NCI-H345 treated with DMSO at 0.1 percent for 48 hours (cell line): Measurements from ENCODE around the gene CRYBA2.
A peak's percentile ranks its signal among the peaks of the same experiment; 100 is the strongest.

Experiments used
- DNase-seq: peaks from one replicate; lab custom pipeline; 2025; ENCODE audit not compliant: unreplicated experiment; lab: John Stamatoyannopoulos, UW

The CRYBA2 gene

GRCh38 chr2:219023045-219023605 is 29.9 kb upstream of the CRYBA2 start:
- no peak for DNase-seq

GRCh38 chr2:219022616-219023015 is 29.4 kb upstream of the CRYBA2 start:
- no peak for DNase-seq

- no peak for DNase-seq
These were observed 28.8 kb upstream of the CRYBA2 start for GRCh38 chr2:219022041-219022440.

- no peak for DNase-seq
These were observed 28.4 kb upstream of the CRYBA2 start for GRCh38 chr2:219021591-219021990.

- no peak for DNase-seq
These were observed 27.6 kb upstream of the CRYBA2 start for GRCh38 chr2:219020604-219021365.

GRCh38 chr2:219019436-219019835 is 26.2 kb upstream of the CRYBA2 start:
- DNase-seq: no peak

GRCh38 chr2:219018726-219019125 is 25.5 kb upstream of the CRYBA2 start:
- DNase-seq: no peak

- DNase-seq: no peak
These were observed 25.1 kb upstream of the CRYBA2 start for GRCh38 chr2:219018286-219018685.

- no peak for DNase-seq
These were observed 24.1 kb upstream of the CRYBA2 start for GRCh38 chr2:219017201-219017931.

- no peak for DNase-seq
These were observed 23.5 kb upstream of the CRYBA2 start for GRCh38 chr2:219016721-219017120.

GRCh38 chr2:219010873-219011272 is 17.7 kb upstream of the CRYBA2 start:
- DNase-seq: no peak

GRCh38 chr2:219010162-219010756 is 17.0 kb upstream of the CRYBA2 start:
- DNase-seq: peak; percentile 6

GRCh38 chr2:219009294-219009693 is 16.1 kb upstream of the CRYBA2 start:
- no peak for DNase-seq

- no peak for DNase-seq
These were observed 10.8 kb upstream of the CRYBA2 start for GRCh38 chr2:219003979-219004378.

- no peak for DNase-seq
These were observed 10.0 kb upstream of the CRYBA2 start for GRCh38 chr2:219003267-219003634.

- DNase-seq: peak; percentile 68
These were observed 9.4 kb upstream of the CRYBA2 start for GRCh38 chr2:219002395-219003266.

- DNase-seq: peak; percentile 90
These were observed 8.6 kb upstream of the CRYBA2 start for GRCh38 chr2:219001577-219002394.

- no peak for DNase-seq
These were observed 7.9 kb upstream of the CRYBA2 start for GRCh38 chr2:219001100-219001576.

- no peak for DNase-seq
These were observed 7.3 kb upstream of the CRYBA2 start for GRCh38 chr2:219000569-219000960.
